Right lobe of liver (tissue), 4 donors: ENCODE data around the gene PTK6.

ENCODE experiments used
- CTCF ChIP-seq, 4 donors: fragments of 200-600 bp in 3 of 4; fragments of 450-650 bp in 1 of 4; IDR thresholded peaks; one replicate each; pipeline versions ENCODE4 v1.5.1 to v1.8.0; 2016 to 2022; ENCODE audit warnings: antibody characterized with exemption in 4 of 4, mild to moderate bottlenecking in 2 of 4
- POLR2A ChIP-seq: fragments of 450-650 bp; IDR thresholded peaks from one replicate; pipeline ENCODE4 v1.6.1; 2017; ENCODE audit warnings: antibody characterized with exemption, mild to moderate bottlenecking
- donor health status: DM: no; HTN: no; CAD: no.
- donor health status: DM: no; HTN: no; CAD: no.
- donor health status: DM: no; HTN: yes; CAD: no.

- TF ChIP-seq POLR2A (no peak), CTCF (IDR thresholded peaks at IDR 0.05) (no peak)
Measured at GRCh38 chr20:63525971-63526370, 11.2 kb downstream of the PTK6 start.
